ENCODE results near the gene PSMC3IP.
"Not testable (repeated sequence)": the region's sequence is repeated elsewhere in the genome, so short reads cannot be mapped to it uniquely, and the experiment has no call there.

The PSMC3IP gene

DNA sequence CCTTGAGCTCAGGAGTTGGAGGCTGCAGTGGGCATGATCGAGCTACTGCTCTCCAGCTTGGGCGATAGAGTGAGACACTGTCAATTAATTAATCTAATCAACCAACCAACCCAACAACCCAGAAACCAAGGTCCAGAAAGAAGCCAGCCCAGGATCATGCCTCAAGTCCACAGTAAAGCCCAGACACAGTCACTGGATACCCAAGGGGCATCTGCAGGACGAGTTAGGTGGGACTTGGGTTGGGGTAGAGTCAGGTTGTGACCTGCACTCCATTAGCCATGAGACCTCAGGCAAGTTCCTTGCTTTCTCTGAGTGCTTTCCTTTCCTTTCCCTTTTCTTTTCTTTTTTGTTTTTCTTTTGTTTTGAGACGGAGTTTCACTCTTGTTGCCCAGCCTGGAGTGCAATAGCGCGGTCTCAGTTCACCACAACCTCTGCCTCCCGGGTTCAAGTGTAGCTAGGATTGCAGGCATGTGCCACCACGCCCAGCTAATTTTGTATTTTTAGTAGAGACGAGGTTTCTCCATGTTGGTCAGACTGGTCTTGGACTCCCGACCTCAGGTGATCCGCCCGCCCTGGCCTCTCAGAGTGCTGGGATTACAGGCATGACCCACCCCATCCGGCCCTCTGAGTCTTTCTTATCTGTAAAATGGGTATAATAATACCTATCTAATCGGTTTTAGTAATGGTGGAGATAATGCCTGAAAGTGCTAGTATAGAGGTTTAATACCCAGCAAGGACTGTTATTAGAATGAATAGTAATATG is 28.4 kb downstream of the PSMC3IP start:
- no peaks in the 10 kb centered on the region for H3K9me3 ChIP-seq
- H3K36me3 ChIP-seq: peaks cover 0 to 19% (median 7%) of the 10 kb centered on the region in 3 donors
- DNase-seq: no peak
- intact Hi-C loops (cut with DNase I; ENCODE audit: low total_unique reads): no loop called here
- no peaks in the 10 kb centered on the region for H3K27me3 ChIP-seq
- TF ChIP-seq, protein P1, sequence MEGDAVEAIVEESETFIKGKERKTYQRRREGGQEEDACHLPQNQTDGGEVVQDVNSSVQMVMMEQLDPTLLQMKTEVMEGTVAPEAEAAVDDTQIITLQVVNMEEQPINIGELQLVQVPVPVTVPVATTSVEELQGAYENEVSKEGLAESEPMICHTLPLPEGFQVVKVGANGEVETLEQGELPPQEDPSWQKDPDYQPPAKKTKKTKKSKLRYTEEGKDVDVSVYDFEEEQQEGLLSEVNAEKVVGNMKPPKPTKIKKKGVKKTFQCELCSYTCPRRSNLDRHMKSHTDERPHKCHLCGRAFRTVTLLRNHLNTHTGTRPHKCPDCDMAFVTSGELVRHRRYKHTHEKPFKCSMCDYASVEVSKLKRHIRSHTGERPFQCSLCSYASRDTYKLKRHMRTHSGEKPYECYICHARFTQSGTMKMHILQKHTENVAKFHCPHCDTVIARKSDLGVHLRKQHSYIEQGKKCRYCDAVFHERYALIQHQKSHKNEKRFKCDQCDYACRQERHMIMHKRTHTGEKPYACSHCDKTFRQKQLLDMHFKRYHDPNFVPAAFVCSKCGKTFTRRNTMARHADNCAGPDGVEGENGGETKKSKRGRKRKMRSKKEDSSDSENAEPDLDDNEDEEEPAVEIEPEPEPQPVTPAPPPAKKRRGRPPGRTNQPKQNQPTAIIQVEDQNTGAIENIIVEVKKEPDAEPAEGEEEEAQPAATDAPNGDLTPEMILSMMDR (IDR thresholded peaks at IDR 0.05): no peak
- H3K4me1 ChIP-seq: peaks cover 0 to 29% (median 15%) of the 10 kb centered on the region in 4 donors
- H3K27ac ChIP-seq: no peak overlapping the region
- no peak overlapping the region for H3K4me3 ChIP-seq

DNA sequence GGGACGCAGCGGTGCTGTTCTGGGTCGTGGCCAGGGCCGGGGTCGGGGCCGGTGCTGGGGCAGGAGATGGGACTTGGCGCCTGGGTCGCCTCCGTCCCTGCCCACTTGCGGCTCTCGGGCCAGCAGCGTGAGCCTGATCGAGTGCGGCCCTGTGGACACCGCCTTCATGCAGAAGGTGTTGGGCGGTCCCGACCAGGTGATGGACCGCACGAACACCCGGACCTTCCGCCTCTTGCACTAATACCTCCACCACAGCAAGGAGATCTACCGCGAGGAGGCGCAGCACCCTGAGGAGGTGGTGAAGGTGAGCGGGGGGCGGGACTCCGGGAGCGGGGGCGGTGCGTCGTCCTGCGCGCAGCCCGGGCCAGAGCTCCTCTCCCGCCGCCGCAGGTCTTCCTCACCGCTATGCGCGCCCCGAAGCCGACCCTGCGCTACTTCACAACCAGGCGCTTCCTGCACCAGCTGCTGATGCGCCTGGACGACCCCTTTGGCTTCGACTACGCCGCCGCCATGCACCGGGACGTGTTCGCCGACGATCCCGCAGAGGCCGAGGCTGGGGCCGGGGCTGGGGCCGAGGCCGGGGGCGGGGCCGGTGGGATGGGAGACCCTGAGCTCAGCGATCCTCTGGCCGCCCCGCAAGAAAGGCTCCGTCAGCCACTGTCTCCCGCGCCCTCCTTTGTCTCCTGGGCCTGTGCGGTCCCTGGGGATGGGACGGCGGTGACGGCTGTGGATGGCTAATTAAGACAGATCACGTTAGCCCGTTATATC is 29.3 kb downstream of the PSMC3IP start:
- TF ChIP-seq, protein P1 (IDR thresholded peaks at IDR 0.05): no peak
- no peak for DNase-seq
- Histone ChIP-seq H3K4me3 (no peak overlapping the region), H3K36me3 (peaks cover 5 to 28% (median 16%) of the 10 kb centered on the region in 3 donors), H3K4me1 (peaks cover 0 to 20% (median 6%) of the 10 kb centered on the region in 4 donors), H3K27me3 (no peaks in the 10 kb centered on the region), H3K9me3 (no peaks in the 10 kb centered on the region), H3K27ac (no peak overlapping the region)
- intact Hi-C loops (cut with DNase I; ENCODE audit: low total_unique reads): no loop called here

DNA sequence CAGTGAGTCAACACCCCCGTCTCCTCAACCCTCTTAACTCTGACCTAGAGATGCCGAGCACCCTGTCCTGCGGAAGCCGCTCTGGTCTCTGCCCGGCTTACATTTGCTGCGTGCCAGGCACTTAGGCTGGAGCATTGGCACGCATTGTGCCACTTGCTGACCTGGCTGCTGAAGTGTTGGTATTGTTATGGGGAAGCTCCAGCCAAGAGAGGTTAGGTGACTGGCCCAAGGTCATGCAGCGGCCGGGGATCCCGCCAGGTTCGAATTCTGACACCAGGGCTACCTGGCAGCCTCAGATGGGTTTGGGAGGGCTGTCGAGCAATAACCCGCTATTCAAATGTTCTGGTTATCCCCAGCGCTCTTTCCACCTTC is 29.8 kb downstream of the PSMC3IP start:
- Histone ChIP-seq H3K9me3 (no peaks in the 10 kb centered on the region), H3K27ac (no peak overlapping the region), H3K27me3 (no peaks in the 10 kb centered on the region), H3K4me1 (peaks cover 0 to 14% (median 1%) of the 10 kb centered on the region in 4 donors), H3K4me3 (no peak overlapping the region), H3K36me3 (peaks cover 11 to 34% (median 22%) of the 10 kb centered on the region in 3 donors)
- intact Hi-C loops (cut with DNase I; ENCODE audit: low total_unique reads): no loop called here
- TF ChIP-seq, protein P1 (IDR thresholded peaks at IDR 0.05): no peak
- DNase-seq: no peak

DNA sequence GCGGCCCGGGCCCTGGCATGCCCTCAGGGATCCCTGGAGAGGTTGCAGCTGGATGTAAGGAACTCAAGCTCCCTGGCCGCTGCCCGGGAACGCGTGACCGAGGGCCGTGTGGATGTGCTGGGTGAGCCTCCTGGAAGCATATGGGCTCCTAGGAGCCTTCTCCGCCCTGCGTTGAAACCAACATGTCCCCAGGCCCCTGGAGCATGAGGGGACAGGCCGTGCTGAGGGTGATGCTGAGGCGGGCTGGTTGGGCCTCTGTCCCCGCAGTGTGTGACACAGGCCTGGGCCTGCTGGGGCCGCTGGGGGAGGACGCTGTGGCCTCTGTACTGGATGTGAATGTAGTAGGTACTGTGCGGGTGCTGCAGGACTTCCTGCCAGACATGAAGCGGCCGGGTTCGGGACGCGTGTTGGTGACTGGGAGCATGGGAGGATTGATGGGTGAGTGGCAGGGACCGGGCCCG is 30.5 kb downstream of the PSMC3IP start:
- DNase-seq: no peak
- intact Hi-C loops (cut with DNase I; ENCODE audit: low total_unique reads): no loop called here
- Histone ChIP-seq H3K9me3 (no peaks in the 10 kb centered on the region), H3K27ac (no peak overlapping the region), H3K27me3 (no peaks in the 10 kb centered on the region), H3K4me1 (peaks cover 0 to 13% (median 0%) of the 10 kb centered on the region in 4 donors), H3K36me3 (peaks cover 13 to 40% (median 23%) of the 10 kb centered on the region in 3 donors), H3K4me3 (no peak overlapping the region)
- TF ChIP-seq, protein P1 (IDR thresholded peaks at IDR 0.05): no peak

DNA sequence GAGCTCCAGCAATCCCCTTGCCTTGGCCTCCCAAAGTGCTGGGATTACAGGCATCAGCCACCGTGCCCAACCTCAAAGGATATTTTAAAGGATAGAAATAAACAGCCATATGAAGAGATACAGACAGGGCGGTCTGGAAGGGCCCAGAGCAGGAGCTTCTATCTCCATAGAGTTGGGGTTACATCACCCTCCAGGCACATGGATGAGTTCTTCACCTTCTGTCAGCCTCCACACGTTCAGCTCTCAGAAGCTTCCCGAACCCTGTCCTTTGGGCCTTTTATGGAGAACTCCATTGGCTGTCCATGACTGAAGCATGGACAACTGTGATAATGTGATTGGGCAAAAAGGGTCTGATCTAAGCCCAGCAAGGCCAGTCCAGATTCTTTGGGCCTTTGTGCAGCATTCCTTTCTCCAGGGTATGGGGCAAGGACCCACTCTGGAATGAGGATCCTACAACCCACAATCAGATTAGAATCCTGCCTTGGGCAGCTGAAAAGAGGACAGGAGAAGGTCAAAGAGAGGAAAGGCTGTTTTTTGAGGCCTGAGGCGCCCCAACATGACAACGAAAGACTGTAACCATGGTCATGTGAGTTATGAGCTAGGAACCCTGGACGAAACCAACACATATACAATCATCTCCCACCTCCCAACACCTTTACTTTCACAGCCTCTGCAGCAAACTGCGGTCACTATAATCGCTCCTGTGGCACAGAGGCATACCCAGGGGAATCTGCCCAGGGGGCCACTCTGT is 31.6 kb downstream of the PSMC3IP start:
- H3K4me3 ChIP-seq; H3K27ac ChIP-seq; intact Hi-C loops (cut with DNase I; ENCODE audit: low total_unique reads); H3K9me3 ChIP-seq; H3K27me3 ChIP-seq; DNase-seq: not testable (repeated sequence)
- Histone ChIP-seq H3K36me3 (peaks cover 17 to 51% (median 32%) of the 10 kb centered on the region in 3 donors), H3K4me1 (peaks cover 0 to 13% (median 0%) of the 10 kb centered on the region in 4 donors)

Data from tibial artery (tissue), 4 donors.